RCC 7860 (cell line): Measurements from ENCODE around the gene MT4.

Source experiments
- DNase-seq: peaks from one replicate; pipeline ENCODE4 v3.0.0-alpha.2; 2015; ENCODE audit warnings: low spot score
- FAIRE-seq: peaks from 2 replicates; lab custom pipeline; 2012; peaks lifted over from hg19 to GRCh38; lab: Jason Lieb, UNC

Gene MT4

DNA sequence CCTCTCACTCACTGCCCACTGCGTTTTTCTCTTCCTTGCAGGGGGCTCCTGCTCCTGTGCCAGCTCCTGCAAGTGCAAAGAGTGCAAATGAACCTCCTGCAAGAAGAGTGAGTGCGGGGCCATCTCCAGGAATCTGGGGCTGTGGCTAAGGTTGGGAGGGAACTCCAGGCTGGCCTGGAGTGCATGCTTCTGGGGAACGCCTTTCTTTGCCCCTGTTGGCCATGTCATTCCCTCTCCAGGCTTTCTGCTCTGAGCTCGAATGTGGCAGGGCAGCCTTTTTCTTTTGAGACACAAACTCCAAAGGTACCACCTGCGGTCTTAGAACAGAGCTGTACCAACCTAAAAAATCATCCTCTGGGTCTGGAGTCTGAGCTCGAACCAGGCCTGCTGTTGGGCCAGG is 53.3 kb downstream of the MT4 start:
- FAIRE-seq (no peak), DNase-seq (no peak)
